Neural cell (in vitro differentiated cells): Measurements from ENCODE around the gene CROCC2. TPM values are rescaled to one million over a fixed set of nuclear protein-coding genes. Genes with fewer than 3 reads are reported as not detected.

Experiments used
- H2AFZ ChIP-seq: fragments of 200-600, 300-800 bp; sonication (generic), shearing (Covaris generic); 2 replicates; pipeline ENCODE4 v1.6.0; 2014; ENCODE audit warnings: low read depth, mild to moderate bottlenecking, antibody characterized with exemption, low read length, moderate library complexity
- H3F3A ChIP-seq: fragments of 200-600 bp; shearing (Covaris generic); 2 replicates; pipeline ENCODE4 v1.6.1; 2016; ENCODE audit warnings: mild to moderate bottlenecking, moderate library complexity, mixed read lengths, antibody characterized with exemption, low read length; ENCODE audit not compliant: insufficient read depth, poor library complexity, severe bottlenecking
- H3K27ac ChIP-seq: fragments of 200-600, 300-800 bp; sonication (generic), shearing (Covaris generic); 2 replicates; pipeline ENCODE4 v1.5.1; 2014; ENCODE audit warnings: mild to moderate bottlenecking, low read length, moderate library complexity
- H3K27me3 ChIP-seq: fragments of 300-800, 200-600 bp; sonication (generic), shearing (Covaris generic); 2 replicates; pipeline ENCODE4 v1.6.0; 2014; ENCODE audit warnings: mild to moderate bottlenecking, low read depth, low read length, moderate library complexity; ENCODE audit not compliant: insufficient read depth
- H3K36me3 ChIP-seq: fragments of 300-800, 200-600 bp; sonication (generic), shearing (Covaris generic); 2 replicates; pipeline ENCODE4 v1.5.1; 2014; ENCODE audit warnings: mild to moderate bottlenecking, antibody characterized with exemption, low read length, moderate library complexity; ENCODE audit not compliant: insufficient read depth
- H3K4me2 ChIP-seq: fragments of 300-800, 200-600 bp; sonication (generic), shearing (Covaris generic); 2 replicates; pipeline ENCODE4 v1.6.0; 2014; ENCODE audit warnings: mild to moderate bottlenecking, low read length
- H3K4me3 ChIP-seq: fragments of 300-800, 200-600 bp; sonication (generic), shearing (Covaris generic); 2 replicates; pipeline ENCODE4 v1.5.1; 2014; ENCODE audit warnings: mild to moderate bottlenecking, low read length, moderate library complexity
- H3K79me2 ChIP-seq: fragments of 200-600 bp; shearing (Covaris generic); replicated peaks from 2 replicates; pipeline ENCODE4 v1.6.0; 2014; ENCODE audit warnings: mild to moderate bottlenecking, low read length, moderate library complexity; ENCODE audit not compliant: insufficient read depth
- H3K9ac ChIP-seq: fragments of 300-800, 200-600 bp; sonication (generic), shearing (Covaris generic); 2 replicates; pipeline ENCODE4 v1.6.1; 2016; ENCODE audit warnings: mild to moderate bottlenecking, low read length, mixed read lengths
- H3K9me2 ChIP-seq: fragments of 200-600 bp; shearing (Covaris generic); 2 replicates; pipeline ENCODE4 v1.6.1; 2016; ENCODE audit warnings: mild to moderate bottlenecking, low read length, mixed read lengths; ENCODE audit not compliant: insufficient read depth
- H3K9me3 ChIP-seq: fragments of 200-600, 300-800 bp; sonication (generic), shearing (Covaris generic); 2 replicates; pipeline ENCODE4 v1.6.1; 2016; ENCODE audit warnings: mild to moderate bottlenecking, mixed run types, low read length, moderate library complexity, mixed read lengths
- H4K20me1 ChIP-seq: fragments of 200-600 bp; shearing (Covaris generic); 2 replicates; pipeline ENCODE4 v1.6.1; 2016; ENCODE audit warnings: mild to moderate bottlenecking, mixed run types; ENCODE audit not compliant: insufficient read depth
- EP300 ChIP-seq: fragments of 450-650 bp; conservative IDR thresholded peaks from 2 replicates; pipeline ENCODE4 v1.6.1; 2014; ENCODE audit warnings: antibody characterized with exemption, mild to moderate bottlenecking, moderate library complexity; ENCODE audit not compliant: poor library complexity, severe bottlenecking
- EZH2 ChIP-seq: fragments of 200-600, 300-800 bp; shearing (Covaris generic), sonication (generic); IDR thresholded peaks from 2 replicates; pipeline ENCODE4 v1.6.1; 2014; ENCODE audit warnings: antibody characterized with exemption, low read length, borderline replicate concordance, mild to moderate bottlenecking; ENCODE audit not compliant: insufficient read depth, poor library complexity, severe bottlenecking
- MXI1 ChIP-seq: fragments of 450-650 bp; conservative IDR thresholded peaks from 2 replicates; pipeline ENCODE4 v1.6.1; 2014; ENCODE audit warnings: antibody characterized with exemption, mild to moderate bottlenecking; ENCODE audit not compliant: poor library complexity, severe bottlenecking
- POLR2AphosphoS5 ChIP-seq: IDR thresholded peaks from 2 replicates; pipeline ENCODE4 v1.6.1; 2012
- RAD21 ChIP-seq: fragments of 450-650 bp; conservative IDR thresholded peaks from 2 replicates; pipeline ENCODE4 v1.6.1; 2014; ENCODE audit warnings: antibody characterized with exemption, mild to moderate bottlenecking, moderate library complexity
- REST ChIP-seq: IDR thresholded peaks from 2 replicates; pipeline ENCODE4 v1.6.1; 2012; ENCODE audit warnings: borderline replicate concordance
- SMC3 ChIP-seq: fragments of 450-650 bp; conservative IDR thresholded peaks from 2 replicates; pipeline ENCODE4 v1.6.1; 2014; ENCODE audit warnings: antibody characterized with exemption, mild to moderate bottlenecking, moderate library complexity; ENCODE audit not compliant: poor library complexity
- TAF1 ChIP-seq: IDR thresholded peaks from 2 replicates; pipeline ENCODE4 v1.6.1; 2012; ENCODE audit warnings: low read depth
- polyA plus RNA-seq: library from polyadenylated mRNA; depleted of rRNA; stranded (reverse); fragments of >200 nt; gene quantifications from 2 replicates; pipeline ENCODE4 v1.2.3, GENCODE V29; 2014
- TF ChIP-seq, protein P1 (sequence below): fragments of 450-650 bp; IDR thresholded peaks from 2 replicates; pipeline ENCODE4 v1.5.1; 2014; ENCODE audit warnings: antibody characterized with exemption, mild to moderate bottlenecking, moderate library complexity; ENCODE audit not compliant: poor library complexity, severe bottlenecking

Gene CROCC2
- polyA plus RNA-seq, 1 donor from 2014 or later: 0.09 TPM

DNA sequence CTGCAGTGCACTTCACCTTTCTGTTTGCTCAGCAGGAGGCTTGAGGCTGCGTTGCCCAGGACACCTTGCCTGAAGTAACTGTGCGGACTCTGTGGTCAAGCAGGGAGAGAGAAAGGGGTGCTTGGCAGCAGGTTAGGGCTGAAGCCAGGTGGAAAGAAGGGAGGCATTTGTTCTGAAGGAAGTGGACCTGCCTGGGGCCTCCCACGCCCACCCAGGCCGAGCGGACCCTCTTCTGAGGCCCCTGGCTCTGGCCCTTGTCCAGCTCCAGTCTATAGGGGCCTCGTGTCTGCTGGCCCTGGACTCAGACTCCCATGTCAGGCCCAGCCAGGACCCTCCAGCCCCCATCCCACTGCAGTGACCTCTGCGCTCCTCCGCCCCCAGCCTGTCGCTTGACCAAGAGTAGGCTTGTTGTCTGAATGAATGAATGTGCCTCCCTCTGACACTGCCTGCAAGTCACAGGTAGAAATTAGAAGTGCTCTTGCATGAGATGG lies 94.7 kb downstream of the CROCC2 start:
- Histone ChIP-seq H3K4me2 (no peak overlapping the region), H3K27me3 (peaks cover 43% of the 10 kb centered on the region), H3F3A (no peaks in the 10 kb centered on the region), H3K9ac (no peak overlapping the region), H3K4me3 (no peak overlapping the region), H3K9me3 (peaks cover 5% of the 10 kb centered on the region), H4K20me1 (no peaks in the 10 kb centered on the region), H3K36me3 (no peaks in the 10 kb centered on the region), H3K9me2 (no peaks in the 10 kb centered on the region), H3K79me2 (no peaks in the 10 kb centered on the region), H2AFZ (no peak overlapping the region), H3K27ac (no peak overlapping the region)
- TF ChIP-seq SMC3: no peak
- no peak for TF ChIP-seq EZH2
- no peak for TF ChIP-seq EP300
- no peak for TF ChIP-seq POLR2AphosphoS5
- TF ChIP-seq TAF1: no peak
- no peak for TF ChIP-seq MXI1
- TF ChIP-seq, protein P1, sequence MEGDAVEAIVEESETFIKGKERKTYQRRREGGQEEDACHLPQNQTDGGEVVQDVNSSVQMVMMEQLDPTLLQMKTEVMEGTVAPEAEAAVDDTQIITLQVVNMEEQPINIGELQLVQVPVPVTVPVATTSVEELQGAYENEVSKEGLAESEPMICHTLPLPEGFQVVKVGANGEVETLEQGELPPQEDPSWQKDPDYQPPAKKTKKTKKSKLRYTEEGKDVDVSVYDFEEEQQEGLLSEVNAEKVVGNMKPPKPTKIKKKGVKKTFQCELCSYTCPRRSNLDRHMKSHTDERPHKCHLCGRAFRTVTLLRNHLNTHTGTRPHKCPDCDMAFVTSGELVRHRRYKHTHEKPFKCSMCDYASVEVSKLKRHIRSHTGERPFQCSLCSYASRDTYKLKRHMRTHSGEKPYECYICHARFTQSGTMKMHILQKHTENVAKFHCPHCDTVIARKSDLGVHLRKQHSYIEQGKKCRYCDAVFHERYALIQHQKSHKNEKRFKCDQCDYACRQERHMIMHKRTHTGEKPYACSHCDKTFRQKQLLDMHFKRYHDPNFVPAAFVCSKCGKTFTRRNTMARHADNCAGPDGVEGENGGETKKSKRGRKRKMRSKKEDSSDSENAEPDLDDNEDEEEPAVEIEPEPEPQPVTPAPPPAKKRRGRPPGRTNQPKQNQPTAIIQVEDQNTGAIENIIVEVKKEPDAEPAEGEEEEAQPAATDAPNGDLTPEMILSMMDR: no peak
- TF ChIP-seq REST: no peak
- TF ChIP-seq RAD21: no peak

GRCh38 chr2:241001413-241002274 lies 95.5 kb downstream of the CROCC2 start:
- Histone ChIP-seq H3K9me3 (peaks cover 5% of the 10 kb centered on the region), H3K36me3 (no peaks in the 10 kb centered on the region), H3K27me3 (peaks cover 43% of the 10 kb centered on the region), H2AFZ (no peak overlapping the region), H3K9ac (no peak overlapping the region), H3K4me3 (no peak overlapping the region), H3K4me2 (no peak overlapping the region), H4K20me1 (no peaks in the 10 kb centered on the region), H3K9me2 (no peaks in the 10 kb centered on the region), H3F3A (no peaks in the 10 kb centered on the region), H3K27ac (no peak overlapping the region), H3K79me2 (no peaks in the 10 kb centered on the region)
- no peak for TF ChIP-seq REST
- TF ChIP-seq MXI1: no peak
- no peak for TF ChIP-seq TAF1
- TF ChIP-seq POLR2AphosphoS5: no peak
- TF ChIP-seq EZH2: no peak
- no peak for TF ChIP-seq RAD21
- TF ChIP-seq, protein P1: no peak
- no peak for TF ChIP-seq EP300
- TF ChIP-seq SMC3: no peak
